ENCODE results near the gene TSPAN9. TPM values are rescaled to one million over a fixed set of nuclear protein-coding genes. Genes with fewer than 3 reads are reported as not detected.

Gene TSPAN9
- total RNA-seq, 3 donors from 2014 or later = 0.68 to 1.4 (median 0.95) TPM

DNA sequence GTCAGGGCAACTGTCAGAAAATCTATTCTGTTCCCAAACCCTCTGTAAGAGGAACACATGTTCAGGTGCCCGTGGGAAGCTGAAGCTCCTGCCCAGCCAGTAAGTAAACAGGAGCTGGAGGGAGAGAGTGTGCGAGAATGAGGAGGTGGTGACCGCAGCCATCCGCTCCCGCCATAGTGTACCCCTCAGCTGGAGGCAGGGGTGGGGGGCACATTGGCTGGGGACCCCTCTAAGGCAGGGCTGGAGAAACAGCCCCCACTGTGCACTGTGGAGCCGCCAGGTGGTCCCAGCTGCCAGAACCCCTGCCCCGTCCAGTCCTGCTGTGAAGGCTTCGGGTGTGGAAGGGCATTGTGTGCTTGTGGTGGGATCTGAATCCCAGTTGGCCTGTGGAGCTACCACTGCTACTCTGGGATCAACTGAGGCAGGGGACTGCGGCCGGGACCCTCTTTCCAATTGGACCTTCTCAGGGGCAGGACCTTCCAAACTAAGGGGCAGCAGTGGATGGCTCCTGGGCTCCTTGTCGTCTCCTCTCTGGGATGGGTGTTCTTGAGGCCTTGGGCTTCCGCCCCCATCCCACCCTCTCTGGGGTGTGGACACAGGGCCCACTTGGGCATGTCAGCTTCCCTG is 59.6 kb downstream of the TSPAN9 start:
- Mint-ChIP-seq H3K9me3 (no peaks in the 10 kb centered on the region), H3K36me3 (ENCODE audit: insufficient read depth) (no peaks in the 10 kb centered on the region), H3K27me3 (ENCODE audit: low read depth) (peaks cover 31% of the 10 kb centered on the region), H3K4me1 (ENCODE audit: low read depth) (no peaks in the 10 kb centered on the region), H3K4me3 (no peak overlapping the region)
- no peak for DNase-seq
- no peak for ATAC-seq

DNA sequence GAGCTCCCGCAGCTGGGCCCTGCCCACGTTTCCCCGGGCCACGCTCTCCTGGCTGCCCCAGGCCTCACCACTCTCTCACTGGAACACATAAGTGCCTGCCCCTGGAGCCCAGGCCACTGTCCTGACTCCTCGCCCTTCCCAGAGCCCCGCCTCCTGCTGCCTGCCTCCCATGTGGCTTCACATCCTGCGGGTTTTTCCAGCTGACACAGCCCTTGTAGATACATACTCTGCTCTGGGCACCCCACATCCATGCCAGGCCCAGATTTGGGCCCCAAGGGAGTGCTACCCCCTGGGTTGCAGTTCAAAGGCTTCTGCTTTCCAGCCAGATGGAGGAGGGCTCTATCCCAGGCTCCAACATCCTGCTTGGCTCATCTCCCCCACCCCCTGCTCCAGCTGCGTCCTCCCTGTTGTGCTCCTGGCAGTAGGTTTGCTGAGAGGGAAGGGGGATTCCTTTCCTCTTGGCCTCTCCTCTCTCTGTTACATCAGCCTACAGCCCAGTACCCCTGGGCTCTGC is 60.1 kb downstream of the TSPAN9 start:
- Mint-ChIP-seq H3K4me3 (no peak overlapping the region), H3K4me1 (ENCODE audit: low read depth) (no peaks in the 10 kb centered on the region), H3K36me3 (ENCODE audit: insufficient read depth) (no peaks in the 10 kb centered on the region), H3K9me3 (no peaks in the 10 kb centered on the region), H3K27me3 (ENCODE audit: low read depth) (peaks cover 25% of the 10 kb centered on the region)
- DNase-seq (no peak), ATAC-seq (no peak)

DNA sequence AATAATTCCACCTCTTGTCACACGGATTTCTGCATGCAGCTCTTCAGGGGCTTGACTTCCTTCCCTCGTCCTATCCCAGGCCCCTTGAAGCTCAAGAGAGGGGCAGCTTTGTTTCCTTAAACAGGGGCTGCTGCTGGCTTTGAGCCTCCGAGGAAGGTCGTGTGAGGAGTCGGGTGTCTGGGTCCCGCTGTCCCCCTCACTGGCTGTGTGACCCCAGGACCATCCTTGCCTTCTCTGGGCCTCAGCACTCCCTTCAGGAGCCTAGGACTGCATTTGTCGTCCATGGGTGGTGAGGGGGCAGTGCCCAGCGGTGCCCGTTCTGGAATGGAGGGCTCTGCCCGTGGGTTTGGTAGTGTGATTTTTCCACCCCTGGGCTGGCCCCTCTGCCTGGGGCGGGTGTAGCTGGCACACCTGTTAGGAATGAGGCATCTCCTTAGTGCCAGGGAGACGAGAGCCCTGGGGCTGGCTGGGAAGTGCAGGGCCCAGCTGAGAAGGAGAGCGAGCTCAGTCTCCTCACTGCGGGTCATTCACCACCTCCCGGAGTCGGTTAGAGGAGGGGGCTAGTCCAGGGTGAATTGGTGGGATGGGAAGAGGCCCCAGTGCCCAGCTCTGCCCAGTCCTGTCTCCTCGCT is 60.8 kb downstream of the TSPAN9 start:
- no peaks in the 10 kb centered on the region for H3K4me1 Mint-ChIP-seq (ENCODE audit: low read depth)
- peaks cover 20% of the 10 kb centered on the region for H3K27me3 Mint-ChIP-seq (ENCODE audit: low read depth)
- no peak for DNase-seq
- no peaks in the 10 kb centered on the region for H3K36me3 Mint-ChIP-seq (ENCODE audit: insufficient read depth)
- no peak overlapping the region for H3K4me3 Mint-ChIP-seq
- ATAC-seq = no peak
- no peaks in the 10 kb centered on the region for H3K9me3 Mint-ChIP-seq

- Mint-ChIP-seq H3K4me1 (ENCODE audit: low read depth) (no peaks in the 10 kb centered on the region), H3K9me3 (no peaks in the 10 kb centered on the region), H3K27me3 (ENCODE audit: low read depth) (peaks cover 14% of the 10 kb centered on the region), H3K36me3 (ENCODE audit: insufficient read depth) (no peaks in the 10 kb centered on the region), H3K4me3 (no peak overlapping the region)
- ATAC-seq = no peak
- DNase-seq = no peak
These were observed 61.8 kb downstream of the TSPAN9 start for GRCh38 chr12:3138941-3139511.

- Mint-ChIP-seq H3K27me3 (ENCODE audit: low read depth) (peaks cover 9% of the 10 kb centered on the region), H3K36me3 (ENCODE audit: insufficient read depth) (no peaks in the 10 kb centered on the region)
- no peak for ATAC-seq
These were observed 62.6 kb downstream of the TSPAN9 start for GRCh38 chr12:3139760-3140159.

DNA sequence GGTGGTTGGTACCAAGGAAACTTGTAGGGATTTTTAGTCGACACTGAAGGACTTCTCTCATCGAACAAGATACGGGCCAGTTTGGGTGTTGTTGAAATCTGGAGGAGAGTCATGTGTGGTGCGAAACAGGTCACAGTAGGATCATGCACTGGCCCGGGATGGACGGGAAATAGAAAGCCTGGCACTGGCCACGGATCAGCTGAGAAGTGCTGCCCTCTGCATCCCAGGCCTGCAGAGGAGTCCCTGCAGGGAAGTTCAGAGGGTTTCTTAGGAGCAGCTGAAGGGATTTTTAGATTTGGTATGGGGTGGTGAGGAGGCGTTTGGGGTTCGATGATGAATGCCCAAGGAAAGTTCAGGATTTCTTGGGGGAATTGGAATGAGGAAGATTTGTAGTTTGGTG is 63.1 kb downstream of the TSPAN9 start:
- Mint-ChIP-seq H3K27me3 (ENCODE audit: low read depth) (peaks cover 13% of the 10 kb centered on the region), H3K4me1 (ENCODE audit: low read depth) (no peaks in the 10 kb centered on the region), H3K4me3 (no peak overlapping the region), H3K36me3 (ENCODE audit: insufficient read depth) (no peaks in the 10 kb centered on the region), H3K9me3 (no peaks in the 10 kb centered on the region)
- DNase-seq = no peak
- no peak for ATAC-seq

More at GRCh38 chr12:3139760-3140159, 62.6 kb downstream of the TSPAN9 start:
- H3K4me3 Mint-ChIP-seq = no peak overlapping the region
- DNase-seq = no peak
- H3K4me1 Mint-ChIP-seq (ENCODE audit: low read depth) = no peaks in the 10 kb centered on the region
- no peaks in the 10 kb centered on the region for H3K9me3 Mint-ChIP-seq

DNA sequence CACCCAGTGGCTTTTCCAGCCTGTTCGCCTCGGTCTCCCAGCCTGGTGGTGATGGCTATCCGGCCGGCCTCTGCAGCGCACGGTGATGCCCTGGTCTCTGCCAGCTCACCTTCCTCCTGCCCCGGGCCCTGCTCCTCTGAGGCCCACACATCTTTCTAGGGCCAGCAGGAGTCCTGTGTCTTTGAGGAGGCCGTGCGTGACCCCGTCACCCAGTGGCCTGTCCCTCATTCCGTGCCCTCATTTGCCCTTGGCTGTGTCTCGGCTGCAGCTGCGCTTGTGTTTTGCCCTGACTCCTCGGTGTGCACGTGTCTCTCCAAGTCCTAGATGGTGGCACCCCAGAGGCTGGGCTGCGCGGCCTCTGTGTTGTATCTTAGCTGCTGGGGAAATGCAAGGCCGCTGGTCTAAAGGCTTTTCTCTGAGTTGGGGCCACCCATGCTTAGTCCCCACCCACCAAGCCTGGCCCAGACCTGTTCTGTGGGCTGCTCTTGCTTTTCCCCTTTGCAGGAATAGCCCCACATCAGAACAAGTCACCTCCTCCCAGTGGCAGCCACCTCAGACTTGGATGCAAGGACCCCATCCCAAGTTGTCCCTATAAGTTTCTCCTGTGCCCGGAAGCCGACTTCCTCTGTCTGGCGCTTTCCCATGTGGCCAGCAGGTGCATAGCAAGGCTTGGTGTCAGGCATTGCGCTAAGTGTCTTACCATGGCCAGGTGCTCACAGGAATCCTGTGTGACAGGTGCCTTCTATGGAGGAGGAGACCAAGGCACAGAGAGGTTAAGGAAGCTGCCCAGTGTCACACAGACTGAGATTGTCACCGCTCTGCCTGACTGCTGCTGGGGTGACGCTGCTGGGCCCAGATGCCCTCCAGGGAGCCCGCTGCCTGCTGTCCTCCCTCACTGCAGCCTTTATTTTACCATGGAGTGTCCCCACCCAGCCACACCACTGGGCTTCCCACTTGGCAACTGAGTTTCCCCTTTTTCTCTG is 64.5 kb downstream of the TSPAN9 start:
- H3K4me3 Mint-ChIP-seq = no peak overlapping the region
- peaks cover 19% of the 10 kb centered on the region for H3K27me3 Mint-ChIP-seq (ENCODE audit: low read depth)
- DNase-seq (no peak), ATAC-seq (no peak)
- H3K36me3 Mint-ChIP-seq (ENCODE audit: insufficient read depth) = no peaks in the 10 kb centered on the region
- no peaks in the 10 kb centered on the region for H3K4me1 Mint-ChIP-seq (ENCODE audit: low read depth)
- no peaks in the 10 kb centered on the region for H3K9me3 Mint-ChIP-seq

DNA sequence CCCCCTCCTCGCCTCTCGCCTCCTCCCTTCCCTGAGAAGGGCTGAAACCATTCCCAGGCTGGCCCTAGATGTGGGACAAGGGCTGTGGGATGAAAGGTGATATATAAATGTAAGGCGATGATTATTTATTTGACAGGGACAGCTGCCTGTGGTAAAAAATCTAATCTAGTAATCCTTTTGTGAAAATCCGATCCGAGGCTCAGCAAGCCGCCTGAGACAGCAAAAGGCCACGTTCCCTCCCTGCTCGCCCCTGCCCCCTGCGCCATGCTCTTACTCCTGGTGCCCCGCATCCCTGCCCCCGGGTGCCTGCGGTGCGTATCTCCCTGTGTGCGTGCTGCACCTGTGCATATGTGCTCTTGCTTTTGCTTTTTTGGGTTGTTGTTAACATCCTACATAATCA is 65.2 kb downstream of the TSPAN9 start:
- no peak for DNase-seq
- no peaks in the 10 kb centered on the region for H3K36me3 Mint-ChIP-seq (ENCODE audit: insufficient read depth)
- no peak for ATAC-seq
- no peaks in the 10 kb centered on the region for H3K4me1 Mint-ChIP-seq (ENCODE audit: low read depth)
- peaks cover 21% of the 10 kb centered on the region for H3K27me3 Mint-ChIP-seq (ENCODE audit: low read depth)
- H3K4me3 Mint-ChIP-seq = no peak overlapping the region
- H3K9me3 Mint-ChIP-seq = no peaks in the 10 kb centered on the region

GRCh38 chr12:3144495-3144894 is 67.3 kb downstream of the TSPAN9 start:
- H3K9me3 Mint-ChIP-seq = no peaks in the 10 kb centered on the region
- ATAC-seq (no peak), DNase-seq (no peak)
- no peaks in the 10 kb centered on the region for H3K4me1 Mint-ChIP-seq (ENCODE audit: low read depth)
- no peak overlapping the region for H3K4me3 Mint-ChIP-seq
- no peaks in the 10 kb centered on the region for H3K36me3 Mint-ChIP-seq (ENCODE audit: insufficient read depth)
- peaks cover 21% of the 10 kb centered on the region for H3K27me3 Mint-ChIP-seq (ENCODE audit: low read depth)

- Mint-ChIP-seq H3K9me3 (no peaks in the 10 kb centered on the region), H3K36me3 (ENCODE audit: insufficient read depth) (no peaks in the 10 kb centered on the region), H3K27me3 (ENCODE audit: low read depth) (peaks cover 21% of the 10 kb centered on the region), H3K4me3 (no peak overlapping the region), H3K4me1 (ENCODE audit: low read depth) (no peaks in the 10 kb centered on the region)
- DNase-seq = no peak
- no peak for ATAC-seq
These were observed 67.9 kb downstream of the TSPAN9 start for GRCh38 chr12:3145033-3145432.

- Mint-ChIP-seq H3K4me1 (ENCODE audit: low read depth) (no peaks in the 10 kb centered on the region), H3K9me3 (no peaks in the 10 kb centered on the region), H3K27me3 (ENCODE audit: low read depth) (peaks cover 18% of the 10 kb centered on the region), H3K4me3 (no peak overlapping the region), H3K36me3 (ENCODE audit: insufficient read depth) (no peaks in the 10 kb centered on the region)
- DNase-seq (no peak), ATAC-seq (no peak)
These were observed 68.5 kb downstream of the TSPAN9 start for GRCh38 chr12:3145546-3146310.

DNA sequence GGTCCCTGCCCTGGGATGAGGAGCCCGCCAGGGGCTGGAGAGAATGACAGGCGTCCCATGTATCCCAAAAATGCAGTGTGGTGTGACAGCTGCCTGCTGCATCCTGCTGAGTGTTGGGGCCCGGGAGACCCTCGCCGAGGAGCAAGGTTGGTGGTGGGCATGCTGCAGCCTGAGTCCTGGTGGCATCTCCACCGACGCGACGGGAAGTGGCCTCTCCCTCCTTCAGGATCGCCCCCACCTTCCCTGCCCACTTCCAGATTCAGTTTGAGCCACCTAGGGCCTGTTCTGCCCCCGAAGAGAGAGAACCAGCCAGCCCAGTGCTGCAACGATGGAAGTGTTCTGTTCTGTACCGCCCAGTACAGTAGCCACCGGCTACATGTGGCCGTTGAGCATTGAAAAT is 70.1 kb downstream of the TSPAN9 start:
- no peaks in the 10 kb centered on the region for H3K9me3 Mint-ChIP-seq
- no peak overlapping the region for H3K4me3 Mint-ChIP-seq
- peaks cover 18% of the 10 kb centered on the region for H3K27me3 Mint-ChIP-seq (ENCODE audit: low read depth)
- H3K4me1 Mint-ChIP-seq (ENCODE audit: low read depth) = no peaks in the 10 kb centered on the region
- ATAC-seq (no peak), DNase-seq (no peak)
- no peaks in the 10 kb centered on the region for H3K36me3 Mint-ChIP-seq (ENCODE audit: insufficient read depth)

- Mint-ChIP-seq H3K4me1 (ENCODE audit: low read depth) (peaks cover 1% of the 10 kb centered on the region), H3K36me3 (ENCODE audit: insufficient read depth) (no peaks in the 10 kb centered on the region), H3K4me3 (no peak overlapping the region), H3K9me3 (no peaks in the 10 kb centered on the region), H3K27me3 (ENCODE audit: low read depth) (peaks cover 18% of the 10 kb centered on the region)
- no peak for DNase-seq
- no peak for ATAC-seq
These were observed 71.3 kb downstream of the TSPAN9 start for GRCh38 chr12:3148366-3149000.

Data from activated T-cell treated with anti-CD3 and anti-CD28 coated beads, Interleukin-2, amount 50 U/mL, for 4 hours (primary cell).